A549 (cell line): Measurements from ENCODE around the gene MRPS14. TPM values are rescaled to one million over a fixed set of nuclear protein-coding genes. Genes with fewer than 3 reads are reported as not detected.

Experiments
- ATAC-seq, 2 experiments: fragments of 200-7000 bp in 1 of 2; fragments of >200 bp in 1 of 2; cut with Nextera tagmentation in 1 of 2; cut with Tn5 transposase in 1 of 2; 3 replicates each; pipeline versions ENCODE4 v1.8.0 to v1.9.1; 2018 to 2020; ENCODE audit warnings: mild to moderate bottlenecking in 1 of 2, moderate library complexity in 1 of 2
- CTCF ChIA-PET: fragments of 300-600 bp; sonication (Branson Sonifier 250); formaldehyde crosslinking; extraction: SDS; loops from one replicate; lab custom pipeline; 2021; ENCODE audit warnings: antibody characterized with exemption, inconsistent platforms; lab: Yijun Ruan, JAX
- POLR2A ChIA-PET: fragments of 350-600 bp; formaldehyde crosslinking; extraction: SDS; loops from one replicate; lab custom pipeline; 2021; ENCODE audit warnings: antibody characterized with exemption, inconsistent platforms; lab: Yijun Ruan, JAX
- DNase-seq, 2 experiments: peaks; one replicate each; pipeline versions ENCODE4 v3.0.0 to v3.0.0-alpha.2; 2011 to 2016; ENCODE audit warnings: low read depth in 1 of 2, low spot score in 1 of 2
- FAIRE-seq: peaks from 2 replicates; lab custom pipeline; 2011; peaks lifted over from hg19 to GRCh38; lab: Jason Lieb, UNC
- H3K27ac ChIP-seq, 2 experiments: fragments of >200 bp; sonication (Bioruptor Twin); formaldehyde crosslinking; 3 replicates each; pipeline ENCODE4 v1.5.1; 2016 to 2017
- H3K4me1 ChIP-seq: fragments of >200 bp; sonication (Bioruptor Twin); formaldehyde crosslinking; 3 replicates; pipeline ENCODE4 v1.6.1; 2016
- H3K4me2 ChIP-seq: fragments of >200 bp; sonication (Bioruptor Twin); formaldehyde crosslinking; 3 replicates; pipeline ENCODE4 v1.6.1; 2016
- H3K4me3 ChIP-seq: fragments of >200 bp; sonication (Bioruptor Twin); formaldehyde crosslinking; 3 replicates; pipeline ENCODE4 v1.5.1; 2016
- H3K9me3 ChIP-seq: fragments of >200 bp; sonication (Bioruptor Twin); formaldehyde crosslinking; 3 replicates; pipeline ENCODE4 v1.6.1; 2016
- CEBPB ChIP-seq, 2 experiments: fragments of >200 bp in 1 of 2; sonication (Bioruptor Twin) in 1 of 2; formaldehyde crosslinking in 1 of 2; IDR thresholded peaks; 2 replicates each; pipeline ENCODE4 v1.6.1; 2012 to 2016
- CHD4 ChIP-seq: fragments of 200-600 bp; sonication (generic); IDR thresholded peaks from 2 replicates; pipeline ENCODE4 v1.6.1; 2016; ENCODE audit warnings: antibody characterized with exemption, mild to moderate bottlenecking, borderline replicate concordance
- EHMT2 ChIP-seq: fragments of 200-600 bp; sonication (generic); IDR thresholded peaks from 2 replicates; pipeline ENCODE4 v1.6.1; 2016; ENCODE audit warnings: antibody characterized with exemption, low read depth, mild to moderate bottlenecking, moderate library complexity
- FOSB ChIP-seq: fragments of 250-450 bp; sonication (Bioruptor Pico); IDR thresholded peaks from 2 replicates; pipeline ENCODE4 v1.5.0; 2020; ENCODE audit warnings: mild to moderate bottlenecking, moderate library complexity
- KDM1A ChIP-seq: fragments of 200-600 bp; sonication (generic); IDR thresholded peaks from 2 replicates; pipeline ENCODE4 v1.6.1; 2016; ENCODE audit warnings: low read depth, mild to moderate bottlenecking
- KDM5A ChIP-seq: fragments of 200-600 bp; sonication (generic); IDR thresholded peaks from 2 replicates; pipeline ENCODE4 v1.6.1; 2016; ENCODE audit warnings: antibody characterized with exemption, mild to moderate bottlenecking
- POLR2A ChIP-seq: IDR thresholded peaks from 2 replicates; pipeline ENCODE4 v1.6.1; 2012; ENCODE audit warnings: mild to moderate bottlenecking, low read length
- SMC3 ChIP-seq: fragments of >200 bp; sonication (Bioruptor Twin); formaldehyde crosslinking; IDR thresholded peaks from 3 replicates; pipeline ENCODE4 v1.6.1; 2018; ENCODE audit warnings: inconsistent platforms
- TP53 ChIP-seq: fragments of 250-450 bp; sonication (Bioruptor Pico); IDR thresholded peaks from 2 replicates; pipeline ENCODE4 v1.5.0; 2021; ENCODE audit warnings: mild to moderate bottlenecking, moderate library complexity
- ZSCAN20 ChIP-seq: fragments of 250-450 bp; sonication (Bioruptor Pico); IDR thresholded peaks from 2 replicates; pipeline ENCODE4 v1.8.0; 2022; ENCODE audit warnings: mild to moderate bottlenecking, moderate library complexity
- WGBS: methylation state at CpG from one replicate; pipeline ENCODE4 v1.1.6; 2017; ENCODE audit errors: missing lambda C conversion rate; 5-methylcytosine and 5-hydroxymethylcytosine counted together
- polyA plus RNA-seq, 4 experiments: library from polyadenylated mRNA; depleted of rRNA in 3 of 4; stranded (reverse); fragments of >200 nt; fragmentation: RNase III in 1 of 4; extraction: RNeasy Plus Mini Kit Qiagen cat#74134 plus additional on column Dnase treatment in 1 of 4; gene quantifications; 2 replicates in 3 of 4; 3 replicates in 1 of 4; pipeline ENCODE4 v1.2.3, GENCODE V29; 2011 to 2017
- small RNA-seq, 6 experiments: library from RNA; depleted of rRNA; stranded (forward); fragments of <200 nt; gene quantifications; one replicate each; pipeline ENCODE3, GENCODE V24; 2012

The MRPS14 gene
- polyA plus RNA-seq, 2 of the 4 experiments (the other 2 are of a cell fraction), result 19.5 to 40.9 TPM

GRCh38 chr1:174963529-174964125 is 59.6 kb downstream of the MRPS14 start:
- ChIA-PET POLR2A (interaction anchor here (2.4 kb wide), 1 partner anchor 36 kb away, joined by 7 read pairs; the partner anchor contains the start of gene CACYBP), CTCF (no interaction called here)
- no peak for ATAC-seq
- Histone ChIP-seq H3K4me3 (no peak overlapping the region), H3K9me3 (no peaks in the 10 kb centered on the region), H3K4me1 (peaks cover 6% of the 10 kb centered on the region; the same call in 1 of the 3 replicates), H3K4me2 (no peak overlapping the region), H3K27ac (no peak overlapping the region)
- 53% methylated on average over 2 of the region's 2 CpGs for WGBS
- no peak for DNase-seq
- FAIRE-seq, result no peak
- TF ChIP-seq CEBPB (IDR thresholded peaks at IDR 0.05) (no peak), CHD4 (no peak), ZSCAN20 (CRISPR knock-in tag) (no peak), KDM1A (no peak), KDM5A (no peak), POLR2A (no peak), EHMT2 (no peak), FOSB (CRISPR knock-in tag) (no peak), SMC3 (no peak), TP53 (CRISPR knock-in tag) (no peak)

Small RNA genes lying within 50 kb of the gene (small RNA-seq; reads per million reads assigned to genes)
- gene RF00019 (0 reads per million in 6 experiments), gene RNU6-307P (0 reads per million in 6 experiments)

Other genes with a start within 250 kb of the MRPS14 start
- gene CACYBP, start 23.5 kb downstream of the MRPS14 start, polyA plus RNA-seq (2011; rRNA removed), result 95.8 and 151 TPM in 2 replicates
- gene CACYBP, start 23.5 kb downstream of the MRPS14 start, polyA plus RNA-seq (2017; fragmentation: RNase III; extraction: RNeasy Plus Mini Kit Qiagen cat#74134 plus additional on column Dnase treatment), result 249 to 297 TPM (median 253 TPM) in 3 replicates
- not detected in 2 replicates for gene TNN, start 44.4 kb upstream of the MRPS14 start, polyA plus RNA-seq (2011; rRNA removed)
- gene TNN, start 44.4 kb upstream of the MRPS14 start, polyA plus RNA-seq (2017; fragmentation: RNase III; extraction: RNeasy Plus Mini Kit Qiagen cat#74134 plus additional on column Dnase treatment), result not detected in 3 replicates
- gene KIAA0040, start 169.4 kb upstream of the MRPS14 start, polyA plus RNA-seq (2011; rRNA removed), result 1.1 and 1.4 TPM in 2 replicates
- 0.20 to 0.24 TPM (median 0.21 TPM) in 3 replicates for gene KIAA0040, start 169.4 kb upstream of the MRPS14 start, polyA plus RNA-seq (2017; fragmentation: RNase III; extraction: RNeasy Plus Mini Kit Qiagen cat#74134 plus additional on column Dnase treatment)